ENCODE measurements around the gene UTP11.
A peak's percentile ranks its signal among the peaks of the same experiment; 100 is the strongest.
"Not testable (repeated sequence)": the region's sequence is repeated elsewhere in the genome, so short reads cannot be mapped to it uniquely, and the experiment has no call there.

UTP11 gene

GRCh38 chr1:38028105-38028591, 15.6 kb downstream of the UTP11 start:
- DNase-seq: peak; percentile 98

- peak; percentile 100 for DNase-seq
Measured at GRCh38 chr1:38028671-38029070, 16.1 kb downstream of the UTP11 start.

- DNase-seq: peak; percentile 100
Measured at GRCh38 chr1:38029081-38029681, 16.6 kb downstream of the UTP11 start.

GRCh38 chr1:38029685-38030511, 17.4 kb downstream of the UTP11 start:
- DNase-seq: peak; percentile 100

GRCh38 chr1:38030596-38031512, 18.3 kb downstream of the UTP11 start:
- peak; percentile 99 for DNase-seq

- DNase-seq: no peak
Measured at GRCh38 chr1:38031513-38031866, 19.0 kb downstream of the UTP11 start.

- not testable (repeated sequence) for DNase-seq
Measured at GRCh38 chr1:38032992-38033391, 20.5 kb downstream of the UTP11 start.

GRCh38 chr1:38034871-38035270, 22.3 kb downstream of the UTP11 start:
- DNase-seq: no peak

- DNase-seq: no peak
Measured at GRCh38 chr1:38037221-38037939, 24.8 kb downstream of the UTP11 start.

- DNase-seq: no peak
Measured at GRCh38 chr1:38038861-38039260, 26.3 kb downstream of the UTP11 start.

GRCh38 chr1:38039331-38040088, 27.0 kb downstream of the UTP11 start:
- DNase-seq: no peak

- DNase-seq: no peak
Measured at GRCh38 chr1:38041936-38042834, 29.7 kb downstream of the UTP11 start.

- no peak for DNase-seq
Measured at GRCh38 chr1:38043036-38043747, 30.7 kb downstream of the UTP11 start.

GRCh38 chr1:38044221-38045215, 32.0 kb downstream of the UTP11 start:
- no peak for DNase-seq

- DNase-seq: peak; percentile 100
Measured at GRCh38 chr1:38045401-38046332, 33.1 kb downstream of the UTP11 start.

- DNase-seq: no peak
Measured at GRCh38 chr1:38046333-38046883, 33.9 kb downstream of the UTP11 start, which contains the start of gene POU3F1. TSS of gene POU3F1 (minus strand) at chr1:38046793. CDS start at chr1:38046743, 50 bp downstream.
